Endodermal cell (in vitro differentiated cells): ENCODE data around the gene BTD. TPM values are rescaled to one million over a fixed set of nuclear protein-coding genes. Genes with fewer than 3 reads are reported as not detected.

Experiments
- DNase-seq: peaks from one replicate; pipeline ENCODE4 v3.0.0-alpha.2; 2017
- H3K27ac ChIP-seq: 2 replicates; pipeline ENCODE4 v1.5.1; 2013; ENCODE audit warnings: mild to moderate bottlenecking, low read depth, low read length, moderate library complexity
- H3K27me3 ChIP-seq: 2 replicates; pipeline ENCODE4 v1.6.1; 2013; ENCODE audit warnings: mild to moderate bottlenecking, low read length, moderate library complexity; ENCODE audit not compliant: insufficient read depth, control insufficient read depth, poor library complexity, severe bottlenecking
- H3K36me3 ChIP-seq: 2 replicates; pipeline ENCODE4 v1.7.0; 2013; ENCODE audit warnings: mild to moderate bottlenecking, low read length, moderate library complexity; ENCODE audit not compliant: control insufficient read depth, insufficient read depth
- H3K4me1 ChIP-seq: one replicate; pipeline ENCODE4 v1.7.0; 2013; ENCODE audit warnings: low read length; ENCODE audit not compliant: control insufficient read depth, insufficient read depth
- H3K4me3 ChIP-seq: 2 replicates; pipeline ENCODE4 v1.5.1; 2013; ENCODE audit warnings: mild to moderate bottlenecking, low read length, moderate library complexity
- H3K9ac ChIP-seq: 2 replicates; pipeline ENCODE4 v1.6.1; 2013; ENCODE audit warnings: mild to moderate bottlenecking, low read length, moderate library complexity; ENCODE audit not compliant: poor library complexity, severe bottlenecking; ENCODE audit errors: extremely low read depth
- H3K9me3 ChIP-seq: 2 replicates; pipeline ENCODE4 v1.6.1; 2013; ENCODE audit warnings: mild to moderate bottlenecking, low read length, moderate library complexity; ENCODE audit not compliant: control insufficient read depth
- H3K27ac Mint-ChIP-seq: 2 replicates; pipeline ENCODE4 v1.8.0; 2020; ENCODE audit warnings: mixed read lengths
- H3K27me3 Mint-ChIP-seq: 2 replicates; pipeline ENCODE4 v1.8.0; 2021; ENCODE audit warnings: mild to moderate bottlenecking, mixed read lengths; ENCODE audit not compliant: insufficient read depth
- H3K36me3 Mint-ChIP-seq: 2 replicates; pipeline ENCODE4 v1.8.0; 2020; ENCODE audit warnings: low read depth, mixed read lengths
- H3K4me1 Mint-ChIP-seq: 2 replicates; pipeline ENCODE4 v1.8.0; 2020; ENCODE audit warnings: mixed read lengths
- H3K4me3 Mint-ChIP-seq: 2 replicates; pipeline ENCODE4 v1.8.0; 2020; ENCODE audit warnings: mild to moderate bottlenecking, moderate library complexity, mixed read lengths
- H3K9me3 Mint-ChIP-seq: 2 replicates; pipeline ENCODE4 v1.8.0; 2020; ENCODE audit warnings: mild to moderate bottlenecking, mixed read lengths
- CTCF ChIP-seq: fragments of 200-600 bp; sonication (generic); conservative IDR thresholded peaks from 2 replicates; pipeline ENCODE4 v1.5.0; 2021; ENCODE audit warnings: antibody characterized with exemption, mild to moderate bottlenecking
- WGBS, 2 experiments: methylation state at CpG; one replicate each; pipeline versions ENCODE4 v1.1.5 to v1.1.7; 2013; ENCODE audit warnings: missing lambda C conversion rate in 2 of 2, mixed read lengths in 1 of 2; ENCODE audit not compliant: insufficient coverage in 1 of 2, insufficient read length in 1 of 2; 5-methylcytosine and 5-hydroxymethylcytosine counted together
- total RNA-seq, 2 donors: library from RNA; stranded (reverse); fragmentation: NEBNext Ultra II Directional in 1 of 2; extraction: Animal tissue kit (Norgen Biotek cat#: 25700) in 1 of 2; gene quantifications; 2 replicates in 1 of 2; 3 replicates in 1 of 2; pipeline ENCODE4 v1.2.1, GENCODE V29; 2021

The BTD gene
- total RNA-seq, 2 donors from 2014 or later = 25.7 to 27.8 TPM

GRCh38 chr3:15676259-15676658, 74.7 kb downstream of the BTD start:
- Histone ChIP-seq H3K4me1 (no peaks in the 10 kb centered on the region), H3K4me3 (no peak overlapping the region), H3K27me3 (no peaks in the 10 kb centered on the region), H3K9me3 (no peaks in the 10 kb centered on the region), H3K9ac (no peak overlapping the region), H3K36me3 (peaks cover 51% of the 10 kb centered on the region), H3K27ac (no peak overlapping the region)
- Mint-ChIP-seq H3K9me3 (no peaks in the 10 kb centered on the region), H3K4me3 (no peak overlapping the region), H3K27me3 (no peaks in the 10 kb centered on the region), H3K36me3 (peaks cover 17% of the 10 kb centered on the region), H3K4me1 (no peaks in the 10 kb centered on the region), H3K27ac (no peak overlapping the region)
- WGBS, 2 experiments = 98 to 100% methylated on average over 1 to 2 of the region's 2 CpGs
- TF ChIP-seq CTCF = no peak
- DNase-seq = no peak

GRCh38 chr3:15679306-15679705, 77.8 kb downstream of the BTD start:
- H3K9ac ChIP-seq = no peak overlapping the region
- no peak overlapping the region for H3K4me3 Mint-ChIP-seq
- H3K27me3 ChIP-seq = no peaks in the 10 kb centered on the region
- no peak overlapping the region for H3K27ac Mint-ChIP-seq
- 96 to 98% methylated on average over 5 of the region's 5 CpGs for WGBS, 2 experiments
- TF ChIP-seq CTCF = no peak
- no peaks in the 10 kb centered on the region for H3K9me3 ChIP-seq
- H3K27me3 Mint-ChIP-seq = no peaks in the 10 kb centered on the region
- peaks cover 55% of the 10 kb centered on the region for H3K36me3 ChIP-seq
- H3K4me1 ChIP-seq = no peaks in the 10 kb centered on the region
- no peak for DNase-seq
- peaks cover 20% of the 10 kb centered on the region for H3K36me3 Mint-ChIP-seq
- no peak overlapping the region for H3K4me3 ChIP-seq
- H3K4me1 Mint-ChIP-seq = no peaks in the 10 kb centered on the region
- no peak overlapping the region for H3K27ac ChIP-seq
- no peaks in the 10 kb centered on the region for H3K9me3 Mint-ChIP-seq

GRCh38 chr3:15681668-15682067, 80.1 kb downstream of the BTD start:
- no peaks in the 10 kb centered on the region for H3K9me3 ChIP-seq
- no peak overlapping the region for H3K4me3 ChIP-seq
- no peaks in the 10 kb centered on the region for H3K4me1 Mint-ChIP-seq
- no peaks in the 10 kb centered on the region for H3K4me1 ChIP-seq
- no peaks in the 10 kb centered on the region for H3K9me3 Mint-ChIP-seq
- no peaks in the 10 kb centered on the region for H3K27me3 Mint-ChIP-seq
- H3K9ac ChIP-seq = no peak overlapping the region
- peaks cover 40% of the 10 kb centered on the region for H3K36me3 Mint-ChIP-seq
- no peak overlapping the region for H3K4me3 Mint-ChIP-seq
- 92 to 96% methylated on average over 2 of the region's 2 CpGs for WGBS, 2 experiments
- H3K27ac ChIP-seq = no peak overlapping the region
- peaks cover 62% of the 10 kb centered on the region for H3K36me3 ChIP-seq
- no peaks in the 10 kb centered on the region for H3K27me3 ChIP-seq
- no peak for DNase-seq
- no peak overlapping the region for H3K27ac Mint-ChIP-seq
- TF ChIP-seq CTCF = no peak
